ENCODE results near the gene PIP5K1B.

- no peak for TF ChIP-seq CREB1 (IDR thresholded peaks at IDR 0.05)
- TF ChIP-seq CREB1 (CRISPR knock-in tag; IDR thresholded peaks at IDR 0.05) = no peak
- TF ChIP-seq SMAD1 (CRISPR knock-in tag; IDR thresholded peaks at IDR 0.05; ENCODE audit: borderline replicate concordance, low read depth) = no peak
- TF ChIP-seq MAFG (CRISPR knock-in tag; IDR thresholded peaks at IDR 0.05) = no peak
Observed at GRCh38 chr9:68895741-68896478, 190.9 kb downstream of the PIP5K1B start.
